H9 (cell line): ENCODE data around the gene SPINK1. TPM values are rescaled to one million over a fixed set of nuclear protein-coding genes. Genes with fewer than 3 reads are reported as not detected.

Source experiments
- DNase-seq: peaks from one replicate; pipeline ENCODE4 v3.0.0-alpha.2; 2017
- H2AFZ ChIP-seq: one replicate; pipeline ENCODE4 v1.6.1; 2013; ENCODE audit warnings: mild to moderate bottlenecking, low read length, control low read depth, moderate library complexity
- H2AK5ac ChIP-seq: 2 replicates; pipeline ENCODE4 v1.6.1; 2013; ENCODE audit warnings: low read length, control low read depth, mixed read lengths; ENCODE audit not compliant: insufficient read length
- H2BK120ac ChIP-seq: one replicate; pipeline ENCODE4 v1.6.1; 2013; ENCODE audit warnings: low read depth, mild to moderate bottlenecking, low read length, control low read depth, inconsistent platforms; ENCODE audit not compliant: poor library complexity, severe bottlenecking
- H2BK12ac ChIP-seq: 2 replicates; pipeline ENCODE4 v1.6.1; 2013; ENCODE audit warnings: low read length, control low read depth, mixed read lengths, low read depth; ENCODE audit not compliant: insufficient read length
- H2BK15ac ChIP-seq: 2 replicates; pipeline ENCODE4 v1.6.1; 2013; ENCODE audit warnings: low read depth, low read length, control low read depth
- H2BK20ac ChIP-seq: one replicate; pipeline ENCODE4 v1.6.1; 2013; ENCODE audit warnings: low read depth, mild to moderate bottlenecking, low read length, control low read depth, inconsistent platforms; ENCODE audit not compliant: poor library complexity, severe bottlenecking
- H2BK5ac ChIP-seq: 2 replicates; pipeline ENCODE4 v1.6.1; 2013; ENCODE audit warnings: low read length, control low read depth, mixed read lengths; ENCODE audit not compliant: insufficient read length
- H3K14ac ChIP-seq: 2 replicates; pipeline ENCODE4 v1.6.1; 2013; ENCODE audit warnings: low read length, control low read depth; ENCODE audit not compliant: insufficient read depth
- H3K18ac ChIP-seq: 2 replicates; pipeline ENCODE4 v1.6.1; 2013; ENCODE audit warnings: low read depth, mild to moderate bottlenecking, mixed read lengths, low read length, control low read depth; ENCODE audit not compliant: insufficient read length
- H3K23ac ChIP-seq: 2 replicates; pipeline ENCODE4 v1.6.1; 2013; ENCODE audit warnings: low read length, control low read depth, mixed read lengths, low read depth; ENCODE audit not compliant: insufficient read length
- H3K23me2 ChIP-seq: 2 replicates; pipeline ENCODE4 v1.6.1; 2013; ENCODE audit warnings: low read depth, mild to moderate bottlenecking, mixed read lengths, low read length, control low read depth; ENCODE audit not compliant: insufficient read length, poor library complexity, severe bottlenecking
- H3K27ac ChIP-seq: 2 replicates; pipeline ENCODE4 v1.5.1; 2013; ENCODE audit warnings: low read length, control low read depth, mixed read lengths, low read depth; ENCODE audit not compliant: insufficient read length
- H3K27me3 ChIP-seq: 2 replicates; pipeline ENCODE4 v1.6.1; 2013; ENCODE audit warnings: low read length, control low read depth, inconsistent platforms; ENCODE audit not compliant: insufficient read depth
- H3K4ac ChIP-seq: 2 replicates; pipeline ENCODE4 v1.6.1; 2013; ENCODE audit warnings: low read depth, mild to moderate bottlenecking, control low read depth, inconsistent platforms, low read length, moderate library complexity
- H3K4me1 ChIP-seq: 2 replicates; pipeline ENCODE4 v1.6.1; 2013; ENCODE audit warnings: low read length, control low read depth, inconsistent platforms; ENCODE audit not compliant: insufficient read depth
- H3K4me2 ChIP-seq: 2 replicates; pipeline ENCODE4 v1.6.1; 2013; ENCODE audit warnings: low read length, control low read depth, mixed read lengths; ENCODE audit not compliant: insufficient read length, insufficient read depth
- H3K56ac ChIP-seq: 2 replicates; pipeline ENCODE4 v1.6.1; 2013; ENCODE audit warnings: low read depth, mild to moderate bottlenecking, mixed read lengths, low read length, control low read depth; ENCODE audit not compliant: insufficient read length
- H3K79me1 ChIP-seq: 2 replicates; pipeline ENCODE4 v1.6.1; 2013; ENCODE audit warnings: low read depth, mild to moderate bottlenecking, moderate library complexity, low read length, control low read depth, inconsistent platforms; ENCODE audit not compliant: insufficient read depth, poor library complexity, severe bottlenecking
- H3K79me2 ChIP-seq: 2 replicates; pipeline ENCODE4 v1.6.1; 2013; ENCODE audit warnings: low read length, control low read depth, inconsistent platforms; ENCODE audit not compliant: insufficient read depth
- H3K9ac ChIP-seq: 2 replicates; pipeline ENCODE4 v1.6.1; 2013; ENCODE audit warnings: low read length, control low read depth, mixed read lengths; ENCODE audit not compliant: insufficient read length; ENCODE audit errors: extremely low read depth
- H3K9me3 ChIP-seq: one replicate; pipeline ENCODE4 v1.6.1; 2013; ENCODE audit warnings: low read depth, low read length, inconsistent platforms; ENCODE audit not compliant: control insufficient read depth
- H3T11ph ChIP-seq: one replicate; pipeline ENCODE4 v1.6.1; 2013; ENCODE audit warnings: mild to moderate bottlenecking, low read length, control low read depth, inconsistent platforms
- H4K20me1 ChIP-seq: one replicate; pipeline ENCODE4 v1.6.1; 2013; ENCODE audit not compliant: control insufficient read depth, insufficient read length, insufficient read depth
- H4K5ac ChIP-seq: 2 replicates; pipeline ENCODE4 v1.6.1; 2013; ENCODE audit warnings: low read depth, mild to moderate bottlenecking, mixed read lengths, low read length, control low read depth; ENCODE audit not compliant: insufficient read length
- H4K8ac ChIP-seq: replicated peaks from 2 replicates; pipeline ENCODE4 v1.6.1; 2013; ENCODE audit warnings: low read length, control low read depth, mixed read lengths, low read depth; ENCODE audit not compliant: insufficient read length
- H4K91ac ChIP-seq: 2 replicates; pipeline ENCODE4 v1.6.1; 2013; ENCODE audit warnings: low read depth, mild to moderate bottlenecking, moderate library complexity, mixed read lengths, low read length, control low read depth; ENCODE audit not compliant: insufficient read length
- H3K27ac Mint-ChIP-seq, 3 experiments: 2 replicates in 2 of 3; 3 replicates in 1 of 3; pipeline ENCODE4 v1.8.0; 2020 to 2021; ENCODE audit warnings: mixed read lengths in 3 of 3, mild to moderate bottlenecking in 1 of 3, moderate library complexity in 1 of 3
- H3K27me3 Mint-ChIP-seq: 2 replicates; pipeline ENCODE4 v1.8.0; 2021; ENCODE audit warnings: low read depth, mild to moderate bottlenecking, moderate library complexity, mixed read lengths
- H3K36me3 Mint-ChIP-seq, 3 experiments: 2 replicates in 2 of 3; 3 replicates in 1 of 3; pipeline ENCODE4 v1.8.0; 2020 to 2021; ENCODE audit warnings: low read depth in 3 of 3, mixed read lengths in 3 of 3; ENCODE audit not compliant: insufficient read depth in 1 of 3
- H3K4me1 Mint-ChIP-seq, 2 experiments: 2 replicates each; pipeline ENCODE4 v1.8.0; 2020; ENCODE audit warnings: mixed read lengths in 2 of 2
- H3K4me3 Mint-ChIP-seq, 2 experiments: 2 replicates in 1 of 2; 3 replicates in 1 of 2; pipeline ENCODE4 v1.8.0; 2020 to 2021; ENCODE audit warnings: mild to moderate bottlenecking in 2 of 2, mixed read lengths in 2 of 2, moderate library complexity in 1 of 2
- H3K9me3 Mint-ChIP-seq, 2 experiments: 2 replicates in 1 of 2; 3 replicates in 1 of 2; pipeline ENCODE4 v1.8.0; 2020; ENCODE audit warnings: mild to moderate bottlenecking in 2 of 2, mixed read lengths in 2 of 2, moderate library complexity in 1 of 2
- WGBS: extraction: QIAGEN DNeasy Blood & Tissue Kit; methylation state at CpG from one replicate; pipeline ENCODE4 v1.1.7; 2013; ENCODE audit warnings: missing lambda C conversion rate, low lambda C conversion rate, mixed read lengths; ENCODE audit not compliant: insufficient read length; ENCODE audit errors: extremely low coverage; 5-methylcytosine and 5-hydroxymethylcytosine counted together
- total RNA-seq: library from RNA; stranded (reverse); gene quantifications from 2 replicates; pipeline ENCODE4 v1.2.1, GENCODE V29; 2021
- TF ChIP-seq, protein P1 (sequence below): fragments of 200-600 bp; sonication (generic); conservative IDR thresholded peaks from 3 replicates; pipeline ENCODE4 v1.8.0; 2021; ENCODE audit warnings: antibody characterized with exemption, mild to moderate bottlenecking

SPINK1 gene
- total RNA-seq, 1 experiment from 2014 or later = 3.1 TPM

DNA sequence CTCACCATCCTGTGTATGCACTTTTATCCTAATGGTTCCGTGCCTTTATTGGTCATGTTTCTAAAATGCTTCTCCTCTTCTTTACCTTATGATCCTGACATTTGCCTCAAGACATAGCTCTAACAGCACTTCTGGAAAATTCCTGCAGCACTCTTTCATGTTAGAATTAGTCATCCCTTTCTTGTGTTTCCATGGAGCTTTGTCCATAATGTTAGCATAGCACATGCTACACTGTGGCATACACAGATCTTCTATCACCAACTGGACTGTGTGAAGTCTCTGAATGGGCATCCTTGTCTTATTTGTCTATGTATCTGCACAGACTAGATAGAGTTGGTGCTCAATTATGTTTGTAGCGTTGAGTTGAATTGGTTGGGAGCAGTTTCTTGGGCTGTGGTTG, 49.0 kb upstream of the SPINK1 start:
- no peaks in the 10 kb centered on the region for H3K23me2 ChIP-seq
- WGBS = no CpG with 5 or more reads among the region's 2 CpGs
- no peak overlapping the region for H3K14ac ChIP-seq
- H2BK15ac ChIP-seq = no peak overlapping the region
- no peaks in the 10 kb centered on the region for H3K27me3 Mint-ChIP-seq
- H2BK120ac ChIP-seq = no peak overlapping the region
- no peak overlapping the region for H3T11ph ChIP-seq
- peaks cover 14 to 57% of the 10 kb centered on the region in 2 experiments for H3K4me1 Mint-ChIP-seq
- no peak overlapping the region for H3K4me2 ChIP-seq
- no peak overlapping the region for H2BK20ac ChIP-seq
- no peak overlapping the region for H3K18ac ChIP-seq
- H4K20me1 ChIP-seq = no peaks in the 10 kb centered on the region
- no peak overlapping the region for H4K91ac ChIP-seq
- no peak overlapping the region for H3K4ac ChIP-seq
- no peak overlapping the region for H3K56ac ChIP-seq
- H2AFZ ChIP-seq = no peak overlapping the region
- peaks cover 0 to 41% (median 2%) of the 10 kb centered on the region in 3 experiments; a peak in 3 of 7 replicates for H3K36me3 Mint-ChIP-seq
- TF ChIP-seq, protein P1, sequence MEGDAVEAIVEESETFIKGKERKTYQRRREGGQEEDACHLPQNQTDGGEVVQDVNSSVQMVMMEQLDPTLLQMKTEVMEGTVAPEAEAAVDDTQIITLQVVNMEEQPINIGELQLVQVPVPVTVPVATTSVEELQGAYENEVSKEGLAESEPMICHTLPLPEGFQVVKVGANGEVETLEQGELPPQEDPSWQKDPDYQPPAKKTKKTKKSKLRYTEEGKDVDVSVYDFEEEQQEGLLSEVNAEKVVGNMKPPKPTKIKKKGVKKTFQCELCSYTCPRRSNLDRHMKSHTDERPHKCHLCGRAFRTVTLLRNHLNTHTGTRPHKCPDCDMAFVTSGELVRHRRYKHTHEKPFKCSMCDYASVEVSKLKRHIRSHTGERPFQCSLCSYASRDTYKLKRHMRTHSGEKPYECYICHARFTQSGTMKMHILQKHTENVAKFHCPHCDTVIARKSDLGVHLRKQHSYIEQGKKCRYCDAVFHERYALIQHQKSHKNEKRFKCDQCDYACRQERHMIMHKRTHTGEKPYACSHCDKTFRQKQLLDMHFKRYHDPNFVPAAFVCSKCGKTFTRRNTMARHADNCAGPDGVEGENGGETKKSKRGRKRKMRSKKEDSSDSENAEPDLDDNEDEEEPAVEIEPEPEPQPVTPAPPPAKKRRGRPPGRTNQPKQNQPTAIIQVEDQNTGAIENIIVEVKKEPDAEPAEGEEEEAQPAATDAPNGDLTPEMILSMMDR = no peak
- no peak overlapping the region for H3K23ac ChIP-seq
- H3K79me1 ChIP-seq = peaks cover 3% of the 10 kb centered on the region
- no peak for DNase-seq
- peaks cover 19% of the 10 kb centered on the region for H3K4me1 ChIP-seq
- no peak overlapping the region for H4K5ac ChIP-seq
- no peak overlapping the region for H3K9ac ChIP-seq
- H2BK5ac ChIP-seq = no peak overlapping the region
- no peaks in the 10 kb centered on the region for H3K9me3 ChIP-seq
- no peaks in the 10 kb centered on the region; a peak in 1 of 5 replicates for H3K9me3 Mint-ChIP-seq
- H4K8ac ChIP-seq = no peak overlapping the region
- H3K27me3 ChIP-seq = no peaks in the 10 kb centered on the region
- H3K79me2 ChIP-seq = no peaks in the 10 kb centered on the region; the same call in 1 of the 2 replicates
- H3K27ac Mint-ChIP-seq = no peak overlapping the region
- no peak overlapping the region for H2AK5ac ChIP-seq
- H2BK12ac ChIP-seq = no peak overlapping the region
- no peak overlapping the region for H3K27ac ChIP-seq
- H3K4me3 Mint-ChIP-seq = no peak overlapping the region
